CMK (cell line): ENCODE data around the gene PEX10.

Source experiments
- DNase-seq: peaks from one replicate; pipeline ENCODE4 v3.0.0-alpha.2; 2010; ENCODE audit warnings: low read depth

The PEX10 gene

DNA sequence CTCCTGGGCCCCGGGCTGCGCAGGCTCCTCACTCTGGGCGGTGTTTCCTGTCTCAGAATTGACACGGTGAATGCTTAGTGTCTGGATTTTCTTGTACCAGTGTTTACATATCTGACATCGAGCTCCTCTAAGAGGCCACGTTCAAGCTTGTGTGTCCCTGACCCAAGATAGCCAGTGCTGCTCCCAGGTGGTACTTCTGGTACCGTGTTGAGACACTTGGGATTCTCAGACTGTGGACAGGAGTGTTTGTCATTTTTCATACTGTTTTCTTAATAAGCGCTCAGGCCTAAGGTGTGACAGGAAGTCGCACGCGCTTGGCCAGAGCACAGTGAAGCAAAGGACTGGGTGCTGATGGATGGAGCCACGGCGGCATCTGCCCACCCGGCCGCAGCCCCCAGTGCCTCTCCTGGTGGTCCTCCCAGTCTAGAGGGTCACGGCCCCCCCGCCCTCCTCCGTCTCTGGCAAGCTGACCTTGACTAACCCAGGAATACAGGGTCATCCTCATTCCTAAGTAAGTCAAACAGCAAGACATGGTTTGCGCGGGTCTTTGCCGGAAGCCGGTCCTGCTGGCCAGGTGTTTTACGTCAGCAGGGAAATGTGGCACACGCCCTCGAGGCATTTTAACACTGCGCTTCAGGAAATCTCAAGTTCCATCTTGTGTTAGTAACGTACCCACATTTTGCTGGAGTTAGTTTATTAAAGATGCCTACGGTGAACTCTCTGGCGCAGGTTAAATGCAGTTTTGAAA lies 8.0 kb downstream of the PEX10 start:
- no peak for DNase-seq

DNA sequence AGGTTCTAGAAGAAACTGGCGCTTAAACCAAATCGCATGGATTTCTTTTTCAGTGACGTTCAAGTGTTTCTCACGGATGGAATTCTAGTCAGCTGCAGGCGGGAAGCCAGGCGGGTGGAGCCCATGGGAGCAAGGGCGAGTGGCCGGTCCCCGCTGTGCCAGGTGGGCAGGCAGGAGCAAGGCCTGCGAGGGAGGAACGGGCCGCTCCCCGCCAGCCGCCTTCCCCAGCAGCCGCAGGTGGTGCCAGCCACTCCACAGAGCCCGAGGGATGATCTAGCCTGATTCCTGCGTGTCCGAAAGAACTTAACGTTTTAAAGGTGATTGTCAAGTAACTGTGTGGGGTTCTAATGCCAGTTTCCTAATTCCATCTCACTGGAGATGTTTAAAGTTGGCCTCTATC lies 9.1 kb downstream of the PEX10 start:
- DNase-seq, result no peak

DNA sequence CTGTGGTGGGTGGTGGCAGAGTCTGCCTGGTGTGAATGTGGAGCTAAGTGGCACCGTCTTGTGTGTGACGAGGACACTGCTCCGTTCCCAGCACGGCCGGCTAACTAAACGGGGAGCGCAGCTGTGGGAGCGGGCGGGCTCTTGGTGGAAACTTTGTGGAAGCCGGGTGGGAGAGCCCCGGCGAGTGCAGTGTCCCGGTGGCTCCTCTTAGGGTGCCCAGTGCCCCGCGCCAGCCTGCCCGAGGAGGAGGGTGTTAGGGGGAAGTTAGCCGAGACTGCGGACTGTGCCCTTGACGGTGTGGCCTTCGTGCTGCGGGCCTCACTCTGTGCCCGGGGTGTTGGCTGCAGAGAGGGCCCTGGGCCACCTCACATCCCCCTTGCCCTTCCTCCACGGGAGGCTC lies 9.9 kb downstream of the PEX10 start:
- no peak for DNase-seq

DNA sequence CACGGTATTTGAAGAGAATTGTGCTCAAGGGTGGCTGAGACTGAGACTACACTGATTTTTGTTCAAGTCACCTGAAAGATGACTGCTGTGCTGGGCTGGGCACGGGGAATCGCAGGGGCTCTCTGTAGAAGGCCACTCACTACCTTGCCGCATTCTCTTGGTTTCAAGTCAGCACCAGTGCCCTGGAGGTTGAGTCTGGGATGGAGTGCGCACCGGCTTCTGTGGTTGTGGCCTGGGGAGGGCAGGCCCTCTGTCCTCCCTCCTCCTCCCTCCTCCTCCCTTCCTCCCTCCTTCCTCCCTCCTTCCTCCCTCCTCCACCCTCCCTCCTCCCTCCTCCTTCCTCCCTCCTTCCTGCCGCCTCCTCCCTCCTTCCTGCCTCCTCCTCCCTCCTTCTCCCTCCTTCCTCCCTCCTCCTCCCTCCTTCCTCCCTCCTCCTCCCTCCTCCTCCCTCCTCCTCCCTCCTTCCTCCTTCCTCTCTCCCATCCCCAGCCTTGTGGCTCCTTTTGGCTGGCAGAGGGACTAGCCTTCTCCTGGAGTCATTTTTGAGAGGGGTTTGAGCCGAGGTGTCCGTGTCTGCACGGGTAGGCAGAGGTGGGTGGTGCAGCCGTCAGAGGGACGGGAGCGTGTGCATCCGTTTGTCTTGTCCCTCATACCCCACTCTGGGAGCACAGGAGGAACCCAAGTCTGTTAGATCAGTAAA lies 11.3 kb downstream of the PEX10 start:
- no peak for DNase-seq

DNA sequence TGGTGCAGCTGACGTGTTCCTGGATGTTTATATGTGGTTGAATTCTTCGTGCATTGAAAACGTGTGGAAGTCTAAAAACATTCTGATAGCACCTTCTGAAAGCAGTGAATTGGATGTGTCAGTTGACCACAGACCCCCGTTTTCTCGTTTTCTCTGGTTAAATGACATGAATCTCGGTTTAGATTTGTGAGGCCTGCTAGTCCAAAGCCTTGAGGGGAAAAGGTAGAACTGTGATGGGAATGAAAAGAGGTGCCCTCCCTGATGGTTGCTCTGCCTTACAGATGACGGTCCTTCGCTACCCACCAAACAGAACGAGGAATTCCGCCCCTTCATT lies 11.8 kb downstream of the PEX10 start:
- DNase-seq, result no peak

DNA sequence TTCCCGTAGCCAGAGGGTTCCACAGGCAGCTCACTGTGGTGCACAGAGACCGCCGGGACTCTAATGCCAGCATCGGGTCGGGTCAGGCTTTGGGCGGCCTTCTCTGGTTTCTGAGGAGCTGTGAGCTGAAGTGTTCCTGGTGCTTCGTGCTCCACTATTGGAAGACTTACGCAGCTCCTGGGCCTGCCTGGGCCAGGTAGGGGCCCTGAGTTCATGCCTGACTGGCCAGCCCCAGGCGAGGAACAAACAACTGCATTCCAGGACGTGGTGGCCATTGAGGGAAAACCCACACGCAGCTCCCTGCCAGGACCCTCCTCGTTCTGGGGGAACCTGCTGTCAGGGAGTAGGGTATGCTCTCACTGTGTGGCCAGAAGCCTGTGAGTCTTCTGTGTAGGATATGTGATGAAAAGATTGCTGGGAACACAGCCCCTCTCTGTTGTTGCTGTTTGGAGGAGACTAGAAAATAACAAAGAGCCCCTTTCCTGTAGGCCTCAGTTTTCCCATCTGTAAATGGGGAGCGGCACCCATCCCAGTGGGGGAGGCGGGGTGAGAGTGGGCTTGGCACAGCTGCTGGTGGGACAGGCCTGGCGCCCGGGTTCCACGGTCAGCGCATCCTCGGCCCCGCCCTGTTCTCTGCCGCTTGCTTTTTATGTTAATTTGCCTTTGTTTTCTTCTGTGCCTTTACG lies 12.3 kb downstream of the PEX10 start:
- DNase-seq, result no peak

DNA sequence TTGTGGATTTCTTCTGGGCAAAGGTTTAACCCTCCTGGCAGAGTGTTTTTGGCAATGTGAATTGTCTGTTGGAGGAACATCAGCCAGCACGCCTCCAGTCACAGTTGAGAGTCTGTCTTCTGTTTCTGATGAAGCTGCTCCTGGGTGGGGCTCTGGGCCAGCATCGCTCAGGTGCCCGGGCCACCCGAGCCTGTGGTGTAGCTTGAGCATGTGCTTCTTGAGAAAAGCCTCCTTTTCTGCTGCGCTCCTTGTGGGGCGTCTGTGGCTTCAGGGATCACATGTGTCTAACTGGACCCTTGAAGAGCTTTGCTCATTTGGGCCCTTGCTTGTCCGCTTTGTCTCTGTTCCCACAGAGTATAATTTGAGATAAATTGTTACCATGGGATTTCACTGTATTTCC lies 13.5 kb downstream of the PEX10 start:
- DNase-seq, result no peak

DNA sequence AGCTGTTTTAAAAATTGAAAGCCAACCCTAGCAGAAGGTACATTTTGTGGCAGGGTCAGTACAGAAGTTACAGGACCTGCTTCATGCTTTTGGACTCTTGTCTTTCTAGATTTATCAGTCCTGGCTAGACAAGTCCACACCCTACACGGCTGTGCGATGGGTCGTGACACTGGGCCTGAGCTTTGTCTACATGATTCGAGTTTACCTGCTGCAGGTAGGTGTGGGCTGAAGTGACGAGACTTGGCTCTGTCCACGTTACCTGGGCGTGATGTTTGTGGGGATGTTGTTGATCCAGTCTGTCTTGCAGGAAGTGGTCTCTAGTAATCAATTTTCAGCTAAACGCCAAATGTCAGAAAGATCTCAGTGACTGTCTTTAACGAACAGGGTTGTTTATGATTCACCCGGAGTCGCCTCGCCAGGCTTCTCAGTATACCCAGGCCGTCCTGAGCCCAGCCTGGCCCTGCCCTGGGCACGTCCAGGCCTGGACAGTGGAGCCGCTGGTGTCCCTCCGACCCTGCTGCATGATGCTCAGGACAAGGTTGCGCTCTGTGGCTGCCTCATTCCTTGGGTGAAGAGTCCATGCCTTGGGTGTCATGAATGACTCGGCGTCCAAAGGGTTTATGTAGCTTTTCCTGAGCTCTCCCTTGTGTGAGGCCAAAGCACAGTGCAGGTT lies 15.2 kb downstream of the PEX10 start:
- no peak for DNase-seq

DNA sequence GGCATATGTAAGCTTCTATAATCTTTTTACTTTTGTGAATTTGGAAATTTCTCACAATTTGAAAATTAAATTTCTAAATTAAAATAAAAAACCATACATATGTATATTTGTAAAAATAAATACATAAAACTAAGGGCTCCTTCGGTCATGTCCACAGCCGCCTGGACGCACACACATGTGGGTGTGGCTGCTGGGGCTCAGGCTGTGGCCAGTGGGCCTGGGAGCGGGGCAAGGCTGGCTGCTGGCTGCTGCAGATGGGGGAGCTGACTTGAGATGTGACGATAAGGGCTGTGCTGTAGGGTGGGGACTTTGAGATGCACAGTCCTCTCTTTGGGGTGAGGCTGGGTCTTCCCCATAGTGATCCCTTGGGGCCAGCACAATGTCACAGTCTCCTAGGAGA lies 15.9 kb downstream of the PEX10 start:
- DNase-seq, result no peak

DNA sequence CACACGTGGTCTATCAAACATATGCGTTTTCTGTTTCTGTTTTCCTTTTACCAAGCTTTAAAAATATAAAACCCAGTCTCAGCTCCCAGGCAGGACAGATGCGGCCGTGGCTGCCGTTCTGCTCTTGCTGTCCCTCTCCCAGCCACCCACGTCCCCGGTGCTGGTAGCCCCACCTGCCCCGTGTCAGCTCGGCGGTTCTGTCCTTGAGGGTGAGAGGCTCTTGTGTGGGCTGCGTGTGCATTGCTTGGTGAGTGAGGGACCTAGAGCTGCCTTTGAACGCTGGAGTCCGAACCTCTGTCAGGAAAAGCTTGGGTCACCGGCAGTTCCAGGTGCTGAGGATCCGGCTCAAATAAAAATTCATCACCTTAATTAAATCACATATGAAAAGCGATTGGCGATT lies 16.3 kb downstream of the PEX10 start:
- no peak for DNase-seq

DNA sequence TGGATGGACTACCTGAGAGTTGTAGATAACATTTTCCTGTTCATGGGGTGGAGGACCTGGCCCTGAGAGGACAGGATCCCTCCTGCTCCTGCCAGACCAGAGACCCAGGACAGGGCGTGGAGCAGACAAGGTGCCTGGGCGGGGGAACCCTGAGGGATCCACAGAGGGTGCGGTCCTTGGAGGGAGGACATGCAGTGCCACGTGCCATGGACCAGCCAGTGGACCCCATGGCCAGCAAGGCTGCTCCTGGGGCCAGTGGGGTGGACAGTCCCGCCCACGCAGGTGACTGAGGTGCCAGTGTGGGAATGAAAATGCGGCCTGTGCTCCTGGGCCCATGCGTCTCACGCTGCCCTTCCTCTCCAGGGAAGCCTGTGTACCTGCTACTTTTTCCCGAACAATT lies 17.1 kb downstream of the PEX10 start:
- DNase-seq, result no peak

DNA sequence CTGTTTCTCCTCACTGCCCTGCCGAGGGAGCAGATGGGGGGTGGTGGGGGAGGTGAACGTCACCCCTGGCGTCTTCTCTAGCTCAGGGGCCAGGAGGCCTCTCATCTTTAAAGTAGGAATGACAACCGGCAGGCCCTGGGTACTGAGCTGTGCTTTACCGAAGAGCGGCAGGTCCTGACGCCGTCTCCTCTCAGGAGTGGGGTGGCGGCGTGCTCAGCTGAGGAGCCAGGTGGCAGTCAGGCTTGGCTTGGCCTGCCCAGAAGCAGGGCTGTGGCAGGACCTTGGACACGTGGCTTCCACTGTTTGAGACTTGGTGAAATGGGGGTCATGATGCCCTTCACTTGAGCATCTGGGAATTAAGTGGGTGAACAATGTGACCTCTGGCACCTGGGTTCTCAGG lies 17.6 kb downstream of the PEX10 start:
- no peak for DNase-seq

DNA sequence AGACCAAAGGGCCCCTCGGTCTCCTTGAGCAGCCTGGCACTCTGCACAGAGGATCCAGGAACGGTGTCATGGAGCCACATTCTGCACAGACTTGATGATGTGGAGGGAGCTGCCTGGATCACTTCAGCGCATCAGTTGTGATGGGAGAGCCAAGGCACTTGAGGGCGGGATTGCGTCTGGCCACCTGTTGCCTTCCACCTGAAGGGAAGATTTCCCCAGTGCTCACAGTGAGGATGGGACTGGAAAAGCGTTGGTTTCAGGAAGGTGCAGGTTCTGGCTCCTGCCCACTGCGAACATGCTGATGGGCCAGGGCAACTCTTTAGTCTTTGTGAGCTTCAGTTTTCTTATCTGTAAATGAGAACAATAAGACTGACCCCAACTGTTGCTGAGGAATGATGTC lies 18.1 kb downstream of the PEX10 start:
- no peak for DNase-seq

DNA sequence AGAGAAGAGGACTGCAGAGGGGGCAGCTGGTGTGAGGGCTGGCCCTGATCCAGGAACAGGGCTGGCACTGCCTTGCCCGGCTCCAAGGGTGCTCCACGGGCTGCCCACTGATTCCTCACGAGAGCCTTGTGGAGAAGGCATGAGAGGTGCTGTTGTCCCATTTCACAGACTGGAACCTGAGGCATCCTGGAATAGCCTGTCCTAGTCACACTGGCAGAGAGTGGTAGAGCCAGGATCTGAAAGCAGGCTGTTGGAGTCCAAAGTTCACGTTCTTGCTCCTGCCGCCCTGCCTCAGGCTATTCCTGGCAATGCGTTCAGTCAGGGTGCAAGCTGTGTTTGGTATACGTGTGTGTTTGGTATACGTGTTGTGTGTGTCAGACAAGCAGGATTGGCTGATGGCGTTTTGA lies 18.9 kb downstream of the PEX10 start:
- DNase-seq, result no peak

DNA sequence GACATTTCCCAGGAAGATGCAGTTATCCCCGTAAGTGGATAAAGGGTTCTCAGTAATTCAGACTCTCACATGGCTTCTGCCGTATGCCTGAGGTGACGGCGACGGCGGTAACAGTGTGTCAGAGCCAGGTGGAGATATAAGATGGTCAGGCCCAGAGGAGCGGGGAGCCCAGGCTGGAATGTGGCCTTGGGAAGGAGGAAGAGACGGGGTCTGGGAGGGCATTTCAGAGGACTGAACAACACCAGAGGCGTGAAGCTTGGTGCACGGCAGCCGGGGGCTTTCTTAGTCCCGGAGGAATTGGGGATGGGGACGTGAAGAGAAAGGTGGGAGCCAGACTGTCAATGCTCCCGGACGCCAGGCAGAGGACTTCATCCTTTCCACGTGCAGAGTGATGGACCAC lies 19.7 kb downstream of the PEX10 start:
- no peak for DNase-seq

DNA sequence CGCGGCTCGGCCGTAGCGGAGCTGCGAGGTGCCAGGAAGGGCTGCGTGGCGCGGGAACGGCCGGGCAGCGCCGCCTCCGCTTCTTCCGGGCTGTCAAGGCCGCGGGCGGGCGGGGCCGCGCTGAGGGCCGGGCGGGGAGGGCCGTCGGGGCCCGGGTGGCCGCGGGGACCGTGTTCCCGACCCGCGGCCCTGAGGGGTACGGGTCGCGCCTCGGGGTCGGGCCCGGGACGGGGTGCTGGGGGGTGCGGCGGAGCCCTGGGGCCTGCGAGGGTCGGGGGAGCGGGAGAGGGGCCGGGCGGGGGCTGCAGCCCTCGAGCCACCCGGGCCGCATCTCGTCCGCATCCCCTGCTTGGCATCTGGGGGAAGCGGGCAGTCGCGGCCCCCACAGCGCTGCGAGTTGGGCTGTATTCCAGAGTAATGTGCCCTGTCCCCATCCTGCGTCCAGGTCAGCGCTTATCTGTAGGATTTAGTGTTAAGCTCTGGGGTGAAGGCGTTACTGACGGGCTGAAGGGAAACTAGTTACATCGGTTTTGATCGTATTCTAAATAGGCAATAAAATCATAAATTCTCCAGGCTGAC lies 20.3 kb downstream of the PEX10 start:
- no peak for DNase-seq

DNA sequence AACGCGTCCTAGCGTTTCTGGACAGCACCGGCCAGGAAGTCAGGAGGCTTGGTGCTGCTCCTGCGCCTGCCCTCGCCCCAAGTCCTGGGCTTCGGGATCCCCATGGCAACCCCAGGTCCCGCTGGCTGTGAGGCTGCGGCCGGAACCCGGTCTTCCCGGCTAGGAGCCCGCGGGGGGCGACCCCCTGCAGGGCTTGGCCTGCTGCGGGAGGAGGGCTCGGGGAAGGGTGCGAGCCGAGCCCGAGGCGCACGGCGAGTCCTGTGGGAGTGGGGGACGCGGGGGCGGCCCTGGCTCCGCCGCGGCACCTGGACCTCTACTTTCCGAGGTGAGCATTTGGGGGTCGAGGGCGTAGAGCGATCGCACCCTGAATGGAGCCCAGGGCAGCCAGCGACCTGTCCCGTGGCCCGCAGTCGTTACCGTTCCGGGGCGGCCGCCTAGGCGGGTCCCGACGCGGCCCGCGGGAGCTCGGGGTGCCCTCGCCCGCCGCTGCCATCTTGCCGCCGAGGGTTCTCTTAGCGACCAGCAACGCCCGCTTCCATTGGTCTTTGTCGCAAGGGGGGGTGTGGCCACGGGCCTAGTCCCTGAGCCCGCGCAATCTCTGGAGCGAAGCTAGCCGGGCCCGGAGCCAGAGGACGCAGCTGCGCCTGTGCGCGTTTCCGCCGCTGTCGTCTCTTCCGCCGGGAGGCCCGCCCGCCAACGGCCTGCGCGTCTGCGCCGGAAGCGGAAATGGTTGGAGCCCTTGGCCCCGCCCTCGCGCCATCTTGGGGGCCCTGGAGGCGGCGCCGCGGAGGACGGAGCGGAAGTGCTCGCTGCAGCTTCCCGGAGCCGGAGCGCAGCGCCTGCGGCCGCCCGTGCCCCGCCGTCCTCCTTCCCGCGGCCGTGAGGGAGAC lies 21.1 kb downstream of the PEX10 start, which contains the start of the genes MORN1 and RER1:
Gene MORN1 (minus strand): TSS at position 514 of the 890 bp plus-strand sequence. CDS start 21 bp downstream, at position 493.
Gene RER1 (plus strand): TSS at position 801 of the 890 bp plus-strand sequence. CDS start 3,950 bp downstream, outside the sequence.
- DNase-seq, result peak; percentile 99

DNA sequence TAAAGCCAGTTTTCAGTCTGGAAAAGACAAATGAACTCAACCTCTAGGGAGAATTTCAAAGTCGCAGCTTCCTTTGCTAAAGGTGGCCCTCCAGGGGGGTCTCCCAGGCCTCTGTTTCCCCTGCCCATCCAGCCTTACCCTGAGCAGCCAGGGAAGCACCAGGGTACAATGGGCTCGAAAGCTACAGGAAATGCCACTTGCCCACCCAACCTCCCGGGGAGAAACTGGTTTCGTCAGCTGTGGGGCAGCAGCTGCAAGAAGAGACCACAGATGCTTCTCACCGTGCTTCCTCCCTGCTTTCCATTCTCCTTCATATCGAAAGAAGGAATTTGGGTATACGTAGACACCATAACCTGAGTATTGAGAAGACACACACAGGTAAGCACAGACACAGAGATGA lies 22.7 kb downstream of the PEX10 start:
- DNase-seq, result no peak

DNA sequence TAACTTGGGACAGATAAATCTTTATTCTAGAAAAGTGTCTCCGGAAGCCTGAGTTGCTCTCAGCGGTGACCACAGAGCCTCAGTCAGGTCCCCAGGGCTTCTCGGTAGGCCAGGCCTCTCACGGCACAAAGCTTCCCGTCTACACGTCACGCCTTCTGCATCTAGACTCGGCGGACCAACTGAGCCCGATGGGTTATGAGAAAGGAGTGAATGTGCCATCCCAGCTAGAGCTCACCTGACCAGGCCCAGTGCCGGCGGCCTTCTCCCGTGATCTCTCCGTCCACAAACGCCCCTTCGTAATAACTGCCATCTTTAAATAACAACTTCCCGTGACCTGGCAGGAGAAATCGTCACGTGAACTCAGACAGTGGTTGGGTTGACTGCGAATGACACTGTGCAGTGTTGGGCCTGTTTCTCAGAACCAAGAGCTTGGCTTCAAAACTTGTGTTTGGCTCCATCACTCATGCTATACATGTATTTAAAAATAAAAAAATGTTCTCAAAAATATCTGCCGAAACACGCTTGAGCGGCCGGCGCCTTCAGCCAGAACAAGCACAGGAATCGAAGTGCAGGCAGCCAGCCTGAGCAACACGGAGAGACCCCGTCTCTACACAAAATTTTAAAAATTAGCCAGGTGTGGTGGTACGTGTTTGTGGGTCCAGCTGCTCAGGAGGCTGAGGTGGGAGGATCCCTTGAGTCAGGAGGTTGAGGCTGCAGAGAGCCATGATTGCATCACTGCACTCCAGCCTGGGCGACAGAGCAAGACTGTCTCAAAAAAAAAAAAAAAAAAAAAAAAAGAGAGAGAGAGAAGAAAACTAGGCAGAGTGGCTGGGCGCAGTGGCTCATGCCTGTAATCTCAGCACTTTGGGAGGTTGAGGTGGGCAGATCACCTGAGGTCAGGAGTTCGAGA lies 24.1 kb downstream of the PEX10 start:
- no peak for DNase-seq
